ENCODE results near the gene FAM187B.

Gene FAM187B

DNA sequence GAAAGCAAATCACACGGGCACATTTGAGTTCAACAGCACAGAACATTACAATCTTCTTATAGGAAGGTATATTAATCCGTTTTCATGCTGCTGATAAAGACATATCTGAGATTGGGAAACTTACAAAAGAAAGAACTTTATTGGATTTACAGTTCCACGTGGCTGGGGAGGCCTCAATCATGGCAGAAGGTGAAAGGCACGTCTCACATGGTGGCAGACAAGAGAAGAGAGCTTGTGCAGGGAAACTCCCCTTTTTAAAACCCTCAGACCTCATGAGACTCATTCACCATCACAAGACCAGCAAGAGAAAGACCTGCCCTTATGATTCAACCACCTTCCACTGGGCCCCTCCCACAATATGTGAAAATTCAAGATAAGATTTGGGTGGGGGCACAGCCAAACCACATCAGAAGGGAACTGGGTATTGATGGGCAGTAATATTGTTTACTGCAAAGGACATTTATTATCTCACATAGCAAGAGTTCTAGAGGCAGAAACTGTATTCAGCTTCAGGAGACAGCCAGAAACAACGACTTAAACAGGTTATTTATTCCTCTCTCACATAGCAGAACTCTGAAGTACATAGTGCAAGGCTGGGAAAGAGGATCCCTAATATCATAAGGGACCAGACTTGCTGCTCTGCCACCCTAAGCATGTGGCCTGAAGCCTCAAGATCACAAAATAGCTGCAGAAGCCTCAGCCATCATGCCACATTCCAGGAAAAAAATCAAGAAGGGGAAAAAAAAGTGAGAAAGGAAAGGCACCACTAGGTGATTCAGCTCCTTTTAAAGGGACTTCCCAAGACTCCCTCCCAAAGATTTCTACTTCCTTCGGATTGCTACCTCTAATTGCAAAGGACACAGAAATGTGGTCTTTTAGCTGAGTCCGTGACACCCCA is 50.9 kb downstream of the FAM187B start:
- in situ Hi-C loops (cut with HindIII; ENCODE audit: low sequenced_read_pairs), result no loop called here
- TF ChIP-seq CTCF (IDR thresholded peaks at IDR 0.05; ENCODE audit: low read depth, low read length), result no peak
- DNase-seq (ENCODE audit: low read depth, low spot score), result no peak

GRCh38 chr19:35176181-35176570 is 52.4 kb downstream of the FAM187B start:
- no peak for DNase-seq (ENCODE audit: low read depth, low spot score)
- in situ Hi-C loops (cut with HindIII; ENCODE audit: low sequenced_read_pairs), result no loop called here
- no peak for TF ChIP-seq CTCF (IDR thresholded peaks at IDR 0.05; ENCODE audit: low read depth, low read length)
- no peak overlapping the region for H3K4me3 ChIP-seq (ENCODE audit: low read depth, low read length)

More for the DNA sequence above, 50.9 kb downstream of the FAM187B start:
- H3K4me3 ChIP-seq (ENCODE audit: low read depth, low read length), result no peak overlapping the region
